Activated naive CD4-positive, alpha-beta T cell treated with anti-CD3 and anti-CD28 coated beads, Interleukin-2, amount 50 U/mL, for 24 hours (primary cell): Measurements from ENCODE around the gene METTL16.
A peak's percentile ranks its signal among the peaks of the same experiment; 100 is the strongest.
"Not testable (repeated sequence)": the region's sequence is repeated elsewhere in the genome, so short reads cannot be mapped to it uniquely, and the experiment has no call there.

Source experiments
- H3K27ac Mint-ChIP-seq: one replicate; pipeline ENCODE4 v1.8.0; 2021; ENCODE audit warnings: mild to moderate bottlenecking, mixed read lengths
- H3K27me3 Mint-ChIP-seq: one replicate; pipeline ENCODE4 v1.8.0; 2021; ENCODE audit warnings: mixed read lengths
- H3K36me3 Mint-ChIP-seq: one replicate; pipeline ENCODE4 v1.8.0; 2021; ENCODE audit warnings: mixed read lengths
- H3K4me1 Mint-ChIP-seq: one replicate; pipeline ENCODE4 v1.8.0; 2021; ENCODE audit warnings: mixed read lengths
- H3K4me3 Mint-ChIP-seq: one replicate; pipeline ENCODE4 v1.8.0; 2021; ENCODE audit warnings: mild to moderate bottlenecking, mixed read lengths
- H3K9me3 Mint-ChIP-seq: one replicate; pipeline ENCODE4 v1.8.0; 2021; ENCODE audit warnings: mixed read lengths

The METTL16 gene

GRCh38 chr17:2444382-2444781 is 67.3 kb downstream of the METTL16 start:
- H3K27me3 Mint-ChIP-seq, result no peaks in the 10 kb centered on the region
- no peak overlapping the region for H3K4me3 Mint-ChIP-seq
- no peak overlapping the region for H3K27ac Mint-ChIP-seq
- peaks cover 3% of the 10 kb centered on the region for H3K4me1 Mint-ChIP-seq
- peaks cover 19% of the 10 kb centered on the region for H3K36me3 Mint-ChIP-seq
- H3K9me3 Mint-ChIP-seq, result no peaks in the 10 kb centered on the region

GRCh38 chr17:2442166-2442565 is 69.5 kb downstream of the METTL16 start:
- no peak overlapping the region for H3K27ac Mint-ChIP-seq
- H3K27me3 Mint-ChIP-seq, result no peaks in the 10 kb centered on the region
- peaks cover 3% of the 10 kb centered on the region for H3K4me1 Mint-ChIP-seq
- no peaks in the 10 kb centered on the region for H3K9me3 Mint-ChIP-seq
- no peak overlapping the region for H3K4me3 Mint-ChIP-seq
- peaks cover 19% of the 10 kb centered on the region for H3K36me3 Mint-ChIP-seq

- Mint-ChIP-seq H3K27me3 (no peaks in the 10 kb centered on the region), H3K36me3 (peaks cover 18% of the 10 kb centered on the region), H3K9me3 (no peaks in the 10 kb centered on the region), H3K4me3 (no peak overlapping the region), H3K27ac (no peak overlapping the region), H3K4me1 (peaks cover 3% of the 10 kb centered on the region)
Observed at GRCh38 chr17:2440930-2441329, 70.8 kb downstream of the METTL16 start.

GRCh38 chr17:2439997-2440396 is 71.7 kb downstream of the METTL16 start:
- H3K27ac Mint-ChIP-seq, H3K9me3 Mint-ChIP-seq, H3K27me3 Mint-ChIP-seq, H3K4me1 Mint-ChIP-seq, H3K4me3 Mint-ChIP-seq: not testable (repeated sequence)
- peaks cover 14% of the 10 kb centered on the region for H3K36me3 Mint-ChIP-seq

- Mint-ChIP-seq H3K9me3 (no peaks in the 10 kb centered on the region), H3K36me3 (peaks cover 14% of the 10 kb centered on the region)
Observed at GRCh38 chr17:2438823-2439222, 72.9 kb downstream of the METTL16 start.

GRCh38 chr17:2436316-2436905 is 75.3 kb downstream of the METTL16 start:
- Mint-ChIP-seq H3K9me3 (no peaks in the 10 kb centered on the region), H3K4me1 (no peaks in the 10 kb centered on the region), H3K27me3 (no peaks in the 10 kb centered on the region), H3K4me3 (no peak overlapping the region), H3K36me3 (peaks cover 15% of the 10 kb centered on the region), H3K27ac (peak overlapping the region; percentile 41)

More at GRCh38 chr17:2438823-2439222, 72.9 kb downstream of the METTL16 start:
- H3K4me3 Mint-ChIP-seq, result no peak overlapping the region
- H3K4me1 Mint-ChIP-seq, result no peaks in the 10 kb centered on the region
- H3K27ac Mint-ChIP-seq, result no peak overlapping the region
- H3K27me3 Mint-ChIP-seq, result no peaks in the 10 kb centered on the region

GRCh38 chr17:2435862-2436261 is 75.8 kb downstream of the METTL16 start:
- Mint-ChIP-seq H3K27ac (no peak overlapping the region), H3K4me1 (no peaks in the 10 kb centered on the region), H3K36me3 (peaks cover 10% of the 10 kb centered on the region), H3K4me3 (no peak overlapping the region), H3K9me3 (no peaks in the 10 kb centered on the region), H3K27me3 (no peaks in the 10 kb centered on the region)

GRCh38 chr17:2435181-2435741 is 76.4 kb downstream of the METTL16 start:
- Mint-ChIP-seq H3K4me3 (no peak overlapping the region), H3K36me3 (peaks cover 7% of the 10 kb centered on the region), H3K9me3 (no peaks in the 10 kb centered on the region), H3K27me3 (no peaks in the 10 kb centered on the region), H3K4me1 (no peaks in the 10 kb centered on the region), H3K27ac (no peak overlapping the region)

GRCh38 chr17:2433696-2434095 is 78.0 kb downstream of the METTL16 start:
- Mint-ChIP-seq H3K36me3 (peaks cover 7% of the 10 kb centered on the region), H3K4me1 (no peaks in the 10 kb centered on the region), H3K27me3 (no peaks in the 10 kb centered on the region), H3K9me3 (no peaks in the 10 kb centered on the region), H3K4me3 (no peak overlapping the region), H3K27ac (no peak overlapping the region)

GRCh38 chr17:2427910-2428309 is 83.8 kb downstream of the METTL16 start:
- Mint-ChIP-seq H3K4me3 (no peak overlapping the region), H3K4me1 (no peaks in the 10 kb centered on the region), H3K36me3 (peaks cover 2% of the 10 kb centered on the region), H3K9me3 (no peaks in the 10 kb centered on the region), H3K27ac (peak overlapping the region; percentile 55), H3K27me3 (no peaks in the 10 kb centered on the region)

- no peaks in the 10 kb centered on the region for H3K9me3 Mint-ChIP-seq
- H3K27ac Mint-ChIP-seq, result no peak overlapping the region
- no peak overlapping the region for H3K4me3 Mint-ChIP-seq
- no peaks in the 10 kb centered on the region for H3K4me1 Mint-ChIP-seq
- H3K36me3 Mint-ChIP-seq, result no peaks in the 10 kb centered on the region
- no peaks in the 10 kb centered on the region for H3K27me3 Mint-ChIP-seq
Observed at GRCh38 chr17:2427215-2427614, 84.5 kb downstream of the METTL16 start.

- Mint-ChIP-seq H3K4me1 (no peaks in the 10 kb centered on the region), H3K4me3 (no peak overlapping the region), H3K27me3 (no peaks in the 10 kb centered on the region), H3K27ac (no peak overlapping the region), H3K9me3 (no peaks in the 10 kb centered on the region), H3K36me3 (peaks cover 1% of the 10 kb centered on the region)
Observed at GRCh38 chr17:2423271-2423670, 88.4 kb downstream of the METTL16 start.

GRCh38 chr17:2421315-2422147 is 90.2 kb downstream of the METTL16 start:
- no peaks in the 10 kb centered on the region for H3K27me3 Mint-ChIP-seq
- H3K4me1 Mint-ChIP-seq, result no peaks in the 10 kb centered on the region
- H3K9me3 Mint-ChIP-seq, result no peaks in the 10 kb centered on the region
- H3K4me3 Mint-ChIP-seq, result no peak overlapping the region
- H3K36me3 Mint-ChIP-seq, result peaks cover 1% of the 10 kb centered on the region
- H3K27ac Mint-ChIP-seq, result peak overlapping the region; percentile 15

- Mint-ChIP-seq H3K27ac (no peak overlapping the region), H3K4me1 (peaks cover 8% of the 10 kb centered on the region), H3K9me3 (no peaks in the 10 kb centered on the region), H3K27me3 (no peaks in the 10 kb centered on the region), H3K36me3 (peaks cover 1% of the 10 kb centered on the region), H3K4me3 (no peak overlapping the region)
Observed at GRCh38 chr17:2420176-2420575, 91.5 kb downstream of the METTL16 start.

GRCh38 chr17:2419486-2419885 is 92.2 kb downstream of the METTL16 start:
- peaks cover 1% of the 10 kb centered on the region for H3K36me3 Mint-ChIP-seq
- no peak overlapping the region for H3K27ac Mint-ChIP-seq
- H3K9me3 Mint-ChIP-seq, result no peaks in the 10 kb centered on the region
- H3K27me3 Mint-ChIP-seq, result no peaks in the 10 kb centered on the region
- H3K4me1 Mint-ChIP-seq, result peaks cover 8% of the 10 kb centered on the region
- H3K4me3 Mint-ChIP-seq, result no peak overlapping the region

- Mint-ChIP-seq H3K9me3 (no peaks in the 10 kb centered on the region), H3K4me3 (no peak overlapping the region), H3K27ac (no peak overlapping the region), H3K36me3 (peaks cover 6% of the 10 kb centered on the region), H3K27me3 (no peaks in the 10 kb centered on the region), H3K4me1 (peaks cover 8% of the 10 kb centered on the region)
Observed at GRCh38 chr17:2418572-2418971, 93.1 kb downstream of the METTL16 start.
